Esophagus muscularis mucosa (tissue), 4 donors: ENCODE measurements around the gene ADSS2.

Source experiments
- EP300 ChIP-seq: sonication (generic); formaldehyde crosslinking; IDR thresholded peaks from one replicate; pipeline ENCODE4 v1.6.1; 2017; ENCODE audit warnings: antibody characterized with exemption
- POLR2A ChIP-seq: fragments of 450-650 bp; IDR thresholded peaks from one replicate; pipeline ENCODE4 v1.6.1; 2017; ENCODE audit warnings: antibody characterized with exemption, moderate library complexity, mild to moderate bottlenecking, low read depth
- POLR2AphosphoS5 ChIP-seq, 2 donors: sonication (generic); formaldehyde crosslinking; IDR thresholded peaks; one replicate each; pipeline ENCODE4 v1.6.1; 2017; ENCODE audit warnings: antibody characterized with exemption in 2 of 2
- TF ChIP-seq, protein P1 (sequence below), 3 experiments: fragments of 200-600 bp in 2 of 3; fragments of 450-650 bp in 1 of 3; sonication (generic) in 2 of 3; IDR thresholded peaks; one replicate each; pipeline ENCODE4 v1.5.1; 2017 to 2019; ENCODE audit warnings: antibody characterized with exemption in 3 of 3, mild to moderate bottlenecking in 2 of 3, moderate library complexity in 1 of 3

DNA sequence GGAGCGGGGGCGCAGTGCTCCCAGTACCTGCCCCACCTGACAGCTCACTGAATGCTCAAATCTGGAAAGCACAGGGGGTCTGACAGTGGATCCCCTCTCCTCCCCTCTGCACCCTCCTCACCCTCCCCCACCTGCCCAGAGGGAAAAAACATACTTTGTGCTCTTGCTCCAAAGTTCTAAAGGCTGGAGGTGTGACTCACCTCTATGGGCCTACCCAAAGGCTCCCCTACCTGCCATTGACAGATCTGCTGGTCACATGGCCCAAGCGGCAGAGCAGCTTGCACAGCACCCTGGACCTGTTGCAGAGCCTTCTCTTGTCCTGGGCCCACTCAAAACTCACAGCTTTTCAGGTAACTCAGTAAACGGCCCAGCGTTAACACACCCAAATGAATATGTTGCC, 55.7 kb downstream of the ADSS2 start:
- TF ChIP-seq POLR2AphosphoS5 (IDR thresholded peaks at IDR 0.05) (no peak), POLR2A (no peak), EP300 (no peak)
- TF ChIP-seq, protein P1, sequence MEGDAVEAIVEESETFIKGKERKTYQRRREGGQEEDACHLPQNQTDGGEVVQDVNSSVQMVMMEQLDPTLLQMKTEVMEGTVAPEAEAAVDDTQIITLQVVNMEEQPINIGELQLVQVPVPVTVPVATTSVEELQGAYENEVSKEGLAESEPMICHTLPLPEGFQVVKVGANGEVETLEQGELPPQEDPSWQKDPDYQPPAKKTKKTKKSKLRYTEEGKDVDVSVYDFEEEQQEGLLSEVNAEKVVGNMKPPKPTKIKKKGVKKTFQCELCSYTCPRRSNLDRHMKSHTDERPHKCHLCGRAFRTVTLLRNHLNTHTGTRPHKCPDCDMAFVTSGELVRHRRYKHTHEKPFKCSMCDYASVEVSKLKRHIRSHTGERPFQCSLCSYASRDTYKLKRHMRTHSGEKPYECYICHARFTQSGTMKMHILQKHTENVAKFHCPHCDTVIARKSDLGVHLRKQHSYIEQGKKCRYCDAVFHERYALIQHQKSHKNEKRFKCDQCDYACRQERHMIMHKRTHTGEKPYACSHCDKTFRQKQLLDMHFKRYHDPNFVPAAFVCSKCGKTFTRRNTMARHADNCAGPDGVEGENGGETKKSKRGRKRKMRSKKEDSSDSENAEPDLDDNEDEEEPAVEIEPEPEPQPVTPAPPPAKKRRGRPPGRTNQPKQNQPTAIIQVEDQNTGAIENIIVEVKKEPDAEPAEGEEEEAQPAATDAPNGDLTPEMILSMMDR (IDR thresholded peaks at IDR 0.05) = no peak
